GM23248 (cell line): ENCODE data around the gene HIC1.

ENCODE experiments used
- EZH2 ChIP-seq: fragments of 200-600 bp; sonication (generic); IDR thresholded peaks from 2 replicates; pipeline ENCODE4 v1.6.1; 2018; ENCODE audit warnings: antibody characterized with exemption, mild to moderate bottlenecking; ENCODE audit not compliant: insufficient read depth, poor library complexity, severe bottlenecking
- EZH2phosphoT487 ChIP-seq: fragments of 200-600 bp; sonication (generic); IDR thresholded peaks from 2 replicates; pipeline ENCODE4 v1.6.1; 2018; ENCODE audit warnings: antibody characterized with exemption, moderate library complexity, mild to moderate bottlenecking, low read depth; ENCODE audit not compliant: insufficient read depth

DNA sequence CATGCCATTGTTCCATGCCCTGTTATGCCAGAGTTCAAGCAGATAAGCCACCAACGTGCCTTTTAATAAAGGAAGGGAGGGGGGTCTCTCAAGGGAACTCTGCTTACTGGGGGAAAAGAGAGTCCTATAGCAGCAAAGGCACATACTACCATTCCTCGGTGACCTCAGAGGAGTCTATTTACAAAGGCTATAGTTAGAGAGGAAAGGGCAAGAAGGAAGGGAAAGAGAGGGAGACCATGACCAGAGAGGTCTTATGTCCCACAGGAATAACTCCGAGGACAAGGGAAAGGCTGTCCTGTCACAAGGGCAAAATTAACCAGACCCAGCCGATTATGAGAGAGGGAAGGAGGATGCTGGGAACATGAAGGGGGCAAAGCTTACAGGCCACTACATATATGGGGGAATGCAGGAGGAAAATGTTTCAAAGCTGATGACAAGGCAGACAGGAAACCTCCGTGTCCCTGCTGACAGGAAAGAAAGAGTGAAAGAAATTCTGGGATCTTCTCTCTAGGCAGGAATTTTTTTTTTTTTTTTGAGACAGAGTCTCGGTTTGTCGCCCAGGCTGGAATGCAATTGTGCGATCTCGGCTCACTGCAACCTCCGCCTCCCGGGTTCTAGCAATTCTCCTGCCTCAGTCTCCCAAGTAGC, 51.5 kb downstream of the HIC1 start:
- TF ChIP-seq EZH2 (no peak), EZH2phosphoT487 (no peak)
